OCI-LY7 (cell line): ENCODE results near the gene ICA1. TPM values are rescaled to one million over a fixed set of nuclear protein-coding genes. Genes with fewer than 3 reads are reported as not detected.

Experiments used
- BruUV-seq: library from RNA; stranded (reverse); fragments of 400-500 nt; replicated peaks from 2 replicates; lab custom pipeline; 2021; lab: Mats Ljungman, UMichigan
- CTCF ChIA-PET: fragments of 300-600 bp; sonication (Branson Sonifier 250); formaldehyde crosslinking; loops from one replicate; lab custom pipeline; 2022; ENCODE audit warnings: antibody characterized with exemption; ENCODE audit not compliant: unreplicated experiment; lab: Charles Lee
- POLR2A ChIA-PET: fragments of 300-600 bp; sonication (Branson Sonifier 250); formaldehyde crosslinking; loops from one replicate; lab custom pipeline; 2022; ENCODE audit warnings: antibody characterized with exemption; lab: Charles Lee
- DNase-seq: peaks from one replicate; pipeline ENCODE4 v3.0.0-alpha.2; 2015; ENCODE audit warnings: low spot score
- H2AFZ ChIP-seq: fragments of 200-600 bp; sonication (generic), shearing (Covaris generic); 2 replicates; pipeline ENCODE4 v1.6.1; 2014; ENCODE audit warnings: mild to moderate bottlenecking, antibody characterized with exemption, low read length, moderate library complexity
- H3K27ac ChIP-seq: fragments of 200-600 bp; sonication (generic); 2 replicates; pipeline ENCODE4 v1.5.1; 2014; ENCODE audit warnings: mixed run types, low read depth, mild to moderate bottlenecking, moderate library complexity, low read length, inconsistent platforms; ENCODE audit not compliant: poor library complexity, severe bottlenecking
- H3K36me3 ChIP-seq: fragments of 200-600 bp; sonication (generic); 2 replicates; pipeline ENCODE4 v1.6.1; 2014; ENCODE audit warnings: mild to moderate bottlenecking, antibody characterized with exemption, low read length, moderate library complexity, mixed read lengths; ENCODE audit not compliant: insufficient read depth
- H3K4me1 ChIP-seq: fragments of 200-600 bp; sonication (generic); 2 replicates; pipeline ENCODE4 v1.5.1; 2014; ENCODE audit warnings: mild to moderate bottlenecking, low read length; ENCODE audit not compliant: insufficient read depth, poor library complexity, severe bottlenecking
- H3K4me2 ChIP-seq: fragments of 200-600 bp; sonication (generic); 2 replicates; pipeline ENCODE4 v1.6.1; 2014; ENCODE audit warnings: mild to moderate bottlenecking, low read length
- H3K4me3 ChIP-seq: fragments of 200-600 bp; sonication (generic); 2 replicates; pipeline ENCODE4 v1.5.1; 2014; ENCODE audit warnings: mild to moderate bottlenecking, low read depth, low read length; ENCODE audit not compliant: poor library complexity, severe bottlenecking
- H3K79me2 ChIP-seq: fragments of 200-600 bp; sonication (generic); 2 replicates; pipeline ENCODE4 v1.6.1; 2016; ENCODE audit warnings: low read depth, mild to moderate bottlenecking, low read length, moderate library complexity, mixed read lengths; ENCODE audit not compliant: insufficient read depth
- H3K9me2 ChIP-seq: fragments of 200-600 bp; sonication (generic); 2 replicates; pipeline ENCODE4 v1.6.1; 2016; ENCODE audit warnings: mild to moderate bottlenecking, low read length, mixed read lengths; ENCODE audit not compliant: insufficient read depth
- H3K9me3 ChIP-seq: fragments of 200-600 bp; sonication (generic); 2 replicates; pipeline ENCODE4 v1.6.1; 2014; ENCODE audit warnings: mild to moderate bottlenecking, mixed run types, low read length, mixed read lengths
- H4K20me1 ChIP-seq: fragments of 200-600 bp; sonication (generic); 2 replicates; pipeline ENCODE4 v1.6.1; 2014; ENCODE audit warnings: mild to moderate bottlenecking, antibody characterized with exemption, low read length, moderate library complexity, mixed read lengths; ENCODE audit not compliant: insufficient read depth
- EZH2phosphoT487 ChIP-seq: fragments of 200-600 bp; sonication (generic); IDR thresholded peaks from 2 replicates; pipeline ENCODE4 v1.6.1; 2018; ENCODE audit warnings: low read depth, borderline replicate concordance, mild to moderate bottlenecking, mixed run types, antibody characterized with exemption, low read length, moderate library complexity, mixed read lengths
- intact Hi-C: fragments of 100-400 bp; cut with micrococcal nuclease; formaldehyde crosslinking; loops from one replicate; pipeline ENCODE4 v1.10.0; 2022; ENCODE audit not compliant: unreplicated experiment
- total RNA-seq, 2 experiments: library from RNA; depleted of rRNA in 1 of 2; stranded (reverse); fragments of >200 nt in 1 of 2; shearing (Covaris generic) in 1 of 2; gene quantifications; 2 replicates each; pipeline ENCODE4 v1.2.3, GENCODE V29; 2014 to 2022
- TF ChIP-seq, protein P1 (sequence below): fragments of 200-600 bp; sonication (generic); conservative IDR thresholded peaks from 2 replicates; pipeline ENCODE4 v1.5.1; 2014; ENCODE audit warnings: mild to moderate bottlenecking, antibody characterized with exemption, low read length, moderate library complexity, mixed read lengths

The ICA1 gene
- total RNA-seq, 2 experiments from 2014 or later, result 0.49 TPM; not detected in 1

DNA sequence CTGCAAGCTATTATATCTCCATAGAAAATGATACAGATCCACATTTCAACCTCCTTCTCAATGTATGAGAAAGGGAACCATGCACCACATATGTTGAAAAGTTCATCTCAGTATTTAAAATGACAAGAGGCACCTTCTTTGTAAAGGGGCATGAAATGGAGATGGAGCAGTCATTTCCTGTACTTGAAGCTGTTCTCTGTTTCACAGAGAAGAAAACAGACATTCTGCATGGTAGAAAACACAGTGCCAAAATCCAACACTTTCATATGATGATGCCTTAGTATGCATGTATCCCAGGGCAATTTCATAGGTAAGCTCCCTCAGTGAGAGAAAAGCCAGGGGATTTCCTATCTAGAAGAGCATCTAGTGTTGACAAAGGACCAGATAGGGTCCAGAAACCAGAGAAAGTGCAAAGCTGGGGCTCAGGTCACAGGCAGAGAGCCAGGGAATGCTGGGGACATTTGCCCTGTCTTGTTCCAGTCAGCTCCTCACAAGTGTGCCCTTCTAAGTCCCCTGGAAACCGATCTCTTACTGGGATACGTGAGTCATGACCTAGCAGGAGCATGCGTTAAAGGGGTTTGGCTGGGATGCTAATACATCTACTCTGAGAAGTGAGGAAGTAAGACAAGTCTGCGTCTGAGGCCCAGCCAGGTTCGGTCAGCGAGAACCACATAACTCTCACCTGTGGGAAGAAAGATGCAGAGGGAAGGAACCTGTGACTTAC, 118.7 kb downstream of the ICA1 start:
- Histone ChIP-seq H3K27ac (no peak overlapping the region), H2AFZ (no peak overlapping the region)

DNA sequence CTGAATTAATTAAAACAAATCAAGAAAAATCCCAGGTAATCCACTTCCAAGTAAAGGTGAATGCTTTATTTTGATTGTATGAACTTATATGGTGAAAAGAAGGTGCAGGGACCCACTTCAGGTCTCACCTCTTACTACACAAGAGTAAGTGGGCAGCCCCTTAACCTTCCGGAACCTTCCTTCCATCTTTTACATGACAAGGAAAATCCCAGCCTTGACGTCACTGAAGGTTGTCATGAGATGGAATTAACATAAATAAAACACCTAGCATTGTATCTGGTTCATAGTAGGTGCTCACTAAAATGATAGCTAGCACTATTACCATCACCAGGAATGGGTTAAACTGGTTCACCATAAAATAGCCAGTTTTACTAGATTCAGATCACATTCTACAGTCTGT, 119.5 kb downstream of the ICA1 start:
- H3K27ac ChIP-seq, result no peak overlapping the region
- TF ChIP-seq, protein P1, sequence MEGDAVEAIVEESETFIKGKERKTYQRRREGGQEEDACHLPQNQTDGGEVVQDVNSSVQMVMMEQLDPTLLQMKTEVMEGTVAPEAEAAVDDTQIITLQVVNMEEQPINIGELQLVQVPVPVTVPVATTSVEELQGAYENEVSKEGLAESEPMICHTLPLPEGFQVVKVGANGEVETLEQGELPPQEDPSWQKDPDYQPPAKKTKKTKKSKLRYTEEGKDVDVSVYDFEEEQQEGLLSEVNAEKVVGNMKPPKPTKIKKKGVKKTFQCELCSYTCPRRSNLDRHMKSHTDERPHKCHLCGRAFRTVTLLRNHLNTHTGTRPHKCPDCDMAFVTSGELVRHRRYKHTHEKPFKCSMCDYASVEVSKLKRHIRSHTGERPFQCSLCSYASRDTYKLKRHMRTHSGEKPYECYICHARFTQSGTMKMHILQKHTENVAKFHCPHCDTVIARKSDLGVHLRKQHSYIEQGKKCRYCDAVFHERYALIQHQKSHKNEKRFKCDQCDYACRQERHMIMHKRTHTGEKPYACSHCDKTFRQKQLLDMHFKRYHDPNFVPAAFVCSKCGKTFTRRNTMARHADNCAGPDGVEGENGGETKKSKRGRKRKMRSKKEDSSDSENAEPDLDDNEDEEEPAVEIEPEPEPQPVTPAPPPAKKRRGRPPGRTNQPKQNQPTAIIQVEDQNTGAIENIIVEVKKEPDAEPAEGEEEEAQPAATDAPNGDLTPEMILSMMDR, result no peak
- TF ChIP-seq EZH2phosphoT487, result no peak
- CTCF ChIA-PET, result no interaction called here

More for the DNA sequence above, 118.7 kb downstream of the ICA1 start:
- intact Hi-C loops, result no loop called here
- Histone ChIP-seq H4K20me1 (no peaks in the 10 kb centered on the region), H3K4me1 (no peaks in the 10 kb centered on the region), H3K4me2 (no peak overlapping the region), H3K79me2 (no peaks in the 10 kb centered on the region), H3K9me3 (no peaks in the 10 kb centered on the region), H3K4me3 (no peak overlapping the region), H3K9me2 (no peaks in the 10 kb centered on the region), H3K36me3 (no peaks in the 10 kb centered on the region)
- TF ChIP-seq, protein P1, result no peak
- TF ChIP-seq EZH2phosphoT487, result no peak
- ChIA-PET POLR2A (interaction anchor here (0.6 to 0.9 kb wide), 3 partner anchors 25 to 65 kb away, joined by 3 read pairs; no protein-coding TSS in a partner anchor), CTCF (no interaction called here)
- no TSS peak for BruUV-seq
- no peak for DNase-seq

DNA sequence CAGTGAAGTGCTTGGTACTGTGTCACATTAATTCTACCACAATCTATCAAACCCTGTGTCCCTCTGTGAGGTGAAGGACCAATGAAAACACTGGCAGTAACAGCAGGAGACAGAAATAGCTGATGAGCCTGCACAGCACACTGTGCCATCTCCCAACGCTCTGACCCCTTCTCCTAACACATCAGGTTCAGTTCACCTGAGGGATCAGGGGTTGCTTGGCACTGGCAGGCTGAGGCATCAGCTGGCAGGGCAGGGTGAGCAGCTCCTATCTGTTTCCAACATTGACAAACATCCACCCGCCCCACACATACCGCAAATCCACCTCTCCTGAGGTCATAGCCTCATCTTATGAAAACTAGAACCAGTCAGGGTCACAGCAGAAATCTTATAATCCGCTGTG, 120.9 kb downstream of the ICA1 start:
- BruUV-seq, result no TSS peak
- no peak for TF ChIP-seq EZH2phosphoT487
- TF ChIP-seq, protein P1, result no peak
- POLR2A ChIA-PET, result no interaction called here

More for the DNA sequence above, 119.5 kb downstream of the ICA1 start:
- Histone ChIP-seq H3K4me2 (no peak overlapping the region), H2AFZ (no peak overlapping the region), H3K9me2 (no peaks in the 10 kb centered on the region), H3K4me3 (no peak overlapping the region), H3K4me1 (no peaks in the 10 kb centered on the region), H3K9me3 (no peaks in the 10 kb centered on the region), H4K20me1 (no peaks in the 10 kb centered on the region), H3K79me2 (no peaks in the 10 kb centered on the region), H3K36me3 (no peaks in the 10 kb centered on the region)
- no peak for DNase-seq
- POLR2A ChIA-PET, result interaction anchor here (0.6 to 0.9 kb wide), 2 partner anchors 65 to 740 kb away, joined by 3 read pairs; no protein-coding TSS in a partner anchor
- intact Hi-C loops, result no loop called here
- BruUV-seq, result no TSS peak

More for the DNA sequence above, 120.9 kb downstream of the ICA1 start:
- H3K9me2 ChIP-seq, result no peaks in the 10 kb centered on the region
- H3K9me3 ChIP-seq, result no peaks in the 10 kb centered on the region
- H3K27ac ChIP-seq, result no peak overlapping the region
- no peaks in the 10 kb centered on the region for H3K79me2 ChIP-seq
- no peaks in the 10 kb centered on the region for H3K36me3 ChIP-seq
- H4K20me1 ChIP-seq, result no peaks in the 10 kb centered on the region
- DNase-seq, result no peak
- intact Hi-C loops, result no loop called here
- H3K4me3 ChIP-seq, result no peak overlapping the region
- no peaks in the 10 kb centered on the region for H3K4me1 ChIP-seq
- H2AFZ ChIP-seq, result no peak overlapping the region
- CTCF ChIA-PET, result no interaction called here
- no peak overlapping the region for H3K4me2 ChIP-seq
